Activated T-cell treated with anti-CD3 and anti-CD28 coated beads, Interleukin-2, amount 50 U/mL, for 72 hours (primary cell): ENCODE measurements around the gene VGLL1. TPM values are rescaled to one million over a fixed set of nuclear protein-coding genes. Genes with fewer than 3 reads are reported as not detected.

ENCODE experiments used
- ATAC-seq, 2 donors: fragments of 150-1000 bp; cut with Tn5 transposase; replicated peaks in 1 of 2; 2 replicates each; pipeline ENCODE4 v1.10.0; 2021; ENCODE audit warnings: moderate library complexity in 2 of 2, mild to moderate bottlenecking in 1 of 2
- DNase-seq, 2 donors: peaks; one replicate each; pipeline ENCODE4 v3.0.0; 2021 to 2022; ENCODE audit warnings: mixed read lengths in 1 of 2
- H3K27ac Mint-ChIP-seq: one replicate; pipeline ENCODE4 v1.8.0; 2022; ENCODE audit warnings: mild to moderate bottlenecking, moderate library complexity, mixed read lengths
- H3K27me3 Mint-ChIP-seq: one replicate; pipeline ENCODE4 v1.8.0; 2022; ENCODE audit warnings: low read depth, mixed read lengths
- H3K36me3 Mint-ChIP-seq, 2 donors: one replicate each; pipeline ENCODE4 v1.8.0; 2022; ENCODE audit warnings: mixed read lengths in 2 of 2, mild to moderate bottlenecking in 1 of 2; ENCODE audit not compliant: insufficient read depth in 2 of 2
- H3K4me1 Mint-ChIP-seq: one replicate; pipeline ENCODE4 v1.8.0; 2022; ENCODE audit warnings: low read depth, mixed read lengths
- H3K4me3 Mint-ChIP-seq, 2 donors: one replicate each; pipeline ENCODE4 v1.8.0; 2022; ENCODE audit warnings: mild to moderate bottlenecking in 2 of 2, mixed read lengths in 2 of 2, moderate library complexity in 2 of 2
- H3K9me3 Mint-ChIP-seq, 2 donors: one replicate each; pipeline ENCODE4 v1.8.0; 2022; ENCODE audit warnings: mixed read lengths in 2 of 2
- total RNA-seq, 2 donors: library from RNA; stranded (reverse); gene quantifications; one replicate each; pipeline ENCODE4 v1.2.3, GENCODE V29; 2022

The VGLL1 gene
- total RNA-seq, 2 donors from 2014 or later = not detected

GRCh38 chrX:136580316-136580715 is 48.3 kb downstream of the VGLL1 start:
- Mint-ChIP-seq H3K4me1 (peaks cover 38% of the 10 kb centered on the region), H3K27ac (no peak overlapping the region)
- DNase-seq = no peak

DNA sequence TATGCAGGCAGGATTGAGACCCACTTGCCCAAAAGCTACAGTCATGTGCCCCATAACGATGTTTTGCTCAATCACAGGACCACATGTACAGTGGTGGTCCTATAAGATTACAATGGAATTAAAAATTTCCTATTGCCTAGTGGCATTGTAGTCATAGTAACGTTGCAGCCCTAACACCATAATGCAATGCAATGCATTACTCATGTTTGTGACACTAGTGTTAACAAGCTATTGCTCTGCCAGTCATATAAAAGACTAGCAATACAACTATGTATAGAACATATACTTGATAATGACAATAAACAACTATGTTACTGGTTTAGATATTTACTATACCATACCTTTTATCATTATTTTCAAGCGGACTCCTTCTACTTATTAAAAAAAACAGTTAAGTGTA is 50.6 kb downstream of the VGLL1 start:
- H3K27me3 Mint-ChIP-seq = peaks cover 31% of the 10 kb centered on the region
- ATAC-seq (no peak), DNase-seq (no peak)
- H3K4me3 Mint-ChIP-seq = no peak overlapping the region
- peaks cover 54% of the 10 kb centered on the region for H3K4me1 Mint-ChIP-seq
- no peaks in the 10 kb centered on the region for H3K36me3 Mint-ChIP-seq
- no peak overlapping the region for H3K27ac Mint-ChIP-seq
- no peaks in the 10 kb centered on the region for H3K9me3 Mint-ChIP-seq

More at GRCh38 chrX:136580316-136580715, 48.3 kb downstream of the VGLL1 start:
- no peak overlapping the region for H3K4me3 Mint-ChIP-seq
- no peaks in the 10 kb centered on the region for H3K36me3 Mint-ChIP-seq
- no peaks in the 10 kb centered on the region for H3K9me3 Mint-ChIP-seq
- peaks cover 33% of the 10 kb centered on the region for H3K27me3 Mint-ChIP-seq
- ATAC-seq = no peak

GRCh38 chrX:136584545-136584944 is 52.5 kb downstream of the VGLL1 start:
- Mint-ChIP-seq H3K9me3 (no peaks in the 10 kb centered on the region), H3K4me1 (peaks cover 54% of the 10 kb centered on the region), H3K4me3 (peak overlapping the region; percentile 67 to 73), H3K27ac (peak overlapping the region; percentile 64), H3K27me3 (peaks cover 23% of the 10 kb centered on the region), H3K36me3 (no peaks in the 10 kb centered on the region)
- peak; percentile 31 to 32 for DNase-seq
- peak; percentile 47 to 56 for ATAC-seq

DNA sequence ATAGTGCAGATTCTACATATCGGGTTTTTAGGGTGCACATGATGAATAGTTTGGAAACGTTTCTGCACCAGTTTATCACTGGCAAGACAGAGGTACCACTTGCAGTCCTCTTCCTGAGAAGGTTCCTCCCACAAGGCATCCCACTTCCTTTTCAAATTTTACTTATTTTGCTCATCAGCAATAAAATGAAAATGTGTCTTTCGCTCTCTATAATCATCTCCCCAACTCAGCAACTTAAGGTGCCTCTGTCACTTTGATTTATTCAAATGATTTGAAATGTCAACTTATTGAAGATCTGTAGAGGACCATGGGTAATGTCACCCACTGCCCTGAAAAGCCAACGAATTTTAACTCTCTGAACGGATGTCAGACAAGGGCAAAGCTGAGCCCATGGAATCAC is 53.2 kb downstream of the VGLL1 start:
- Mint-ChIP-seq H3K27ac (peak overlapping the region; percentile 64), H3K27me3 (peaks cover 20% of the 10 kb centered on the region), H3K9me3 (no peaks in the 10 kb centered on the region), H3K4me3 (peak overlapping the region; percentile 67 to 73), H3K36me3 (no peaks in the 10 kb centered on the region), H3K4me1 (peaks cover 61% of the 10 kb centered on the region)
- no peak for DNase-seq
- ATAC-seq = peak; percentile 24 to 36

DNA sequence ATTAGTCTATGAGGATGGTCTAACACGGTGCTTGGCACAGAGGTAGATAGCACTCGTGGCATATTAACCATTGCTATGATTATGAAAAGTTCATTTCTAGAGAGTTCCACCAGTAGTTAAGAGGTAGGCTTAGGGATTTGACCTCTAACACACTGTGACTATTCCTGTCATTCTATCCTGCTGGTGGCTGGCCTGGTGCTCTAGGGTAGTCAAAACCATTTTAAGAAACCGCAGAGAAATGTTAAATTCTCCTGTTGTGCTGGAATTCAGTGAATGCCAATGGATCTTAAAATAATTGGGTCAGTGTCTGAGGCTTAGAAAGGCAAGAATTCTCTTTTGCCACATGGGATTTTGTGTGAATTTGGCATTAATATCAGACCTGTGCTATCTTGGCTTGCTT is 53.9 kb downstream of the VGLL1 start:
- DNase-seq (no peak), ATAC-seq (no peak)
- Mint-ChIP-seq H3K27me3 (peaks cover 13% of the 10 kb centered on the region), H3K36me3 (no peaks in the 10 kb centered on the region), H3K4me1 (peaks cover 62% of the 10 kb centered on the region), H3K27ac (peak overlapping the region; percentile 64), H3K9me3 (no peaks in the 10 kb centered on the region), H3K4me3 (peak overlapping the region; percentile 73 to 74)

GRCh38 chrX:136586386-136586785 is 54.4 kb downstream of the VGLL1 start:
- Mint-ChIP-seq H3K4me3 (peak overlapping the region; percentile 73 to 74), H3K36me3 (no peaks in the 10 kb centered on the region), H3K27ac (peak overlapping the region; percentile 64), H3K27me3 (peaks cover 10% of the 10 kb centered on the region), H3K4me1 (peaks cover 62% of the 10 kb centered on the region), H3K9me3 (no peaks in the 10 kb centered on the region)
- DNase-seq (no peak), ATAC-seq (peak; percentile 34 to 55)

- Mint-ChIP-seq H3K4me3 (peak overlapping the region; percentile 74 to 79), H3K36me3 (no peaks in the 10 kb centered on the region), H3K27me3 (peaks cover 5% of the 10 kb centered on the region), H3K9me3 (no peaks in the 10 kb centered on the region), H3K4me1 (peaks cover 62% of the 10 kb centered on the region), H3K27ac (peak overlapping the region; percentile 93)
- ATAC-seq (no peak), DNase-seq (no peak)
These were observed 55.5 kb downstream of the VGLL1 start for GRCh38 chrX:136587532-136587931.

GRCh38 chrX:136588036-136588435 is 56.0 kb downstream of the VGLL1 start:
- Mint-ChIP-seq H3K27me3 (peaks cover 5% of the 10 kb centered on the region), H3K4me3 (peak overlapping the region; percentile 74 to 79), H3K9me3 (no peaks in the 10 kb centered on the region), H3K36me3 (no peaks in the 10 kb centered on the region), H3K4me1 (peaks cover 62% of the 10 kb centered on the region), H3K27ac (peak overlapping the region; percentile 93)
- ATAC-seq (peak; percentile 63 to 72), DNase-seq (no peak)

DNA sequence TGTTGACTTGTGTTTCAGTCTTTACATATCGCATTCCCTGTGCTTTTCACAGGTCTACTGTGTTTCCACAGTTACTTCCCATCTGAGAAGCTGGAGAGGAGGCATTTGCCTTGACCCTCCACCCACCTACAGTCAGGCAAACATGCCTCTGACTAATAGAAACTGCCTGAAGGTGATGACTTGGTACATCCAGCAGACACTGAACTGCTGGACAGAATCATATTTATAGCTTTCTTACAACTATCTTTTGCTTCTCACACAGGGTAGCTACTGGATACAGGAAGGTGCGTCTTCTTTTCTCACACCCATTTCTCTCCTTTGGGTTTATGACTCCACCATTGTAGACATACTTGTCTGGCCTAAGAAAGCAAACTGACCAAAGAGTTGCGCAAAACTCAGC is 58.0 kb downstream of the VGLL1 start:
- peaks cover 58% of the 10 kb centered on the region for H3K4me1 Mint-ChIP-seq
- no peaks in the 10 kb centered on the region for H3K9me3 Mint-ChIP-seq
- H3K27me3 Mint-ChIP-seq = peaks cover 5% of the 10 kb centered on the region
- ATAC-seq (no peak), DNase-seq (no peak)
- H3K4me3 Mint-ChIP-seq = no peak overlapping the region
- peaks cover 2 to 3% of the 10 kb centered on the region in 2 donors for H3K36me3 Mint-ChIP-seq
- H3K27ac Mint-ChIP-seq = no peak overlapping the region

DNA sequence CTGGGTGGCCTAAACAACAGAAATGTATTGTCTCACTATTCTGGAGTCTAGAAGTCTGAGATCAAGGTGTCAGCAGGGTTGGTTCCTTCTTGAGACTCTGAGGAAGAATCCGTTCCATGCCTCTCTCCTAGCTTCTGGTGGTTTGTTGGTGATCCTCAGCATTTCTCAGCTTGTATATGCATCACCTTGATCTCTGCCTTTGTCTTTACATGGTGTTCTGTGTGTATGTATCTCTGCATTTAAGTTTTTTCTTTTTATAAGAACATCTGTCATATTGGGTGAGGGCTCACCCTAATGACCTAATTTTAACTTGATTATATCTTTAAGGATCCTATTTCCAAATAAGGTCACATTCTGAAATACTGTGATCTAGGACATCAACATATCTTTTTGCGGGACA is 65.3 kb downstream of the VGLL1 start:
- DNase-seq = no peak
- H3K4me3 Mint-ChIP-seq = peak overlapping the region; percentile 19 to 79
- H3K9me3 Mint-ChIP-seq = no peaks in the 10 kb centered on the region
- H3K27me3 Mint-ChIP-seq = peaks cover 12% of the 10 kb centered on the region
- ATAC-seq = no peak
- peaks cover 2 to 3% of the 10 kb centered on the region in 2 donors for H3K36me3 Mint-ChIP-seq
- H3K27ac Mint-ChIP-seq = peak overlapping the region; percentile 93
- H3K4me1 Mint-ChIP-seq = peaks cover 36% of the 10 kb centered on the region

- DNase-seq (no peak), ATAC-seq (peak; percentile 41 to 53)
- Mint-ChIP-seq H3K27ac (peak overlapping the region; percentile 93), H3K9me3 (no peaks in the 10 kb centered on the region), H3K4me3 (peak overlapping the region; percentile 72 to 79), H3K4me1 (peaks cover 36% of the 10 kb centered on the region), H3K36me3 (peaks cover 2 to 3% of the 10 kb centered on the region in 2 donors), H3K27me3 (peaks cover 12% of the 10 kb centered on the region)
These were observed 65.9 kb downstream of the VGLL1 start for GRCh38 chrX:136597954-136598353.

GRCh38 chrX:136598631-136599030 is 66.6 kb downstream of the VGLL1 start:
- Mint-ChIP-seq H3K9me3 (no peaks in the 10 kb centered on the region), H3K36me3 (peaks cover 0 to 3% of the 10 kb centered on the region in 2 donors), H3K4me3 (peak overlapping the region; percentile 72 to 79), H3K4me1 (peaks cover 42% of the 10 kb centered on the region), H3K27me3 (peaks cover 12% of the 10 kb centered on the region), H3K27ac (peak overlapping the region; percentile 88)
- DNase-seq (peak; percentile 21 to 23), ATAC-seq (peak; percentile 79 to 83)

DNA sequence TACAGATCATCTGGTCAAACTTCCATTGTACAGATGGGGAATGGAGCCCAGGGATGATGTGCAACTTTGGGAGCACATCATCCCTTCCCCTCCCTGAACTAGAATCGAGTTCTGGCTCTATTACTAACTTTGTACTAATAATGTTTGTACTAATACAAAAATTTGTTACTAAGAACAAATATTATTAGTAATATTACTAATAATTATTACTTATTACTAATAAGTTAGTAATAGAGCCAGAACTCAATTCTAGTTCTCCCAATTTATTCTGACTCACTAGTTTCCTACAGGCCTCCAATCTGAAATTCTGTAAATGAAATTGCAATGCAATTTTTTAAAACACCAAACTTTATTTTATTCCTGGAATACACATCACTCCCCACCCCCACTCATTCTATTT is 68.0 kb downstream of the VGLL1 start:
- Mint-ChIP-seq H3K4me1 (peaks cover 35% of the 10 kb centered on the region), H3K36me3 (no peaks in the 10 kb centered on the region), H3K9me3 (no peaks in the 10 kb centered on the region), H3K4me3 (peak overlapping the region in 1 of 2 donors; percentile 45), H3K27ac (peak overlapping the region; percentile 76), H3K27me3 (peaks cover 12% of the 10 kb centered on the region)
- ATAC-seq = no peak
- no peak for DNase-seq
